HEK293 (cell line): ENCODE data around the gene HMGN3.

ENCODE experiments used
- CTCF ChIP-seq: fragments of 450-650 bp; formaldehyde crosslinking; IDR thresholded peaks from 2 replicates; pipeline ENCODE4 v1.5.1; 2016; ENCODE audit warnings: missing biosample characterization, missing genetic modification characterization
- TCF7L2 ChIP-seq: IDR thresholded peaks from 2 replicates; pipeline ENCODE4 v1.6.1; 2011; ENCODE audit warnings: low read depth, mild to moderate bottlenecking, inconsistent platforms, low read length, moderate library complexity, borderline replicate concordance
- YY1 ChIP-seq: fragments of 450-650 bp; formaldehyde crosslinking; IDR thresholded peaks from 2 replicates; pipeline ENCODE4 v1.5.1; 2018; ENCODE audit warnings: missing biosample characterization, missing genetic modification characterization
- ZBTB7A ChIP-seq: fragments of 450-650 bp; formaldehyde crosslinking; IDR thresholded peaks from 2 replicates; pipeline ENCODE4 v1.5.1; 2016; ENCODE audit warnings: low read depth, missing biosample characterization, missing genetic modification characterization
- ZNF174 ChIP-seq: fragments of 450-650 bp; formaldehyde crosslinking; IDR thresholded peaks from 2 replicates; pipeline ENCODE4 v1.5.0; 2017; ENCODE audit warnings: missing biosample characterization, mild to moderate bottlenecking, missing genetic modification characterization
- ZNF184 ChIP-seq: fragments of 450-650 bp; IDR thresholded peaks from 2 replicates; pipeline ENCODE4 v1.5.1; 2018; ENCODE audit warnings: missing biosample characterization, mild to moderate bottlenecking, missing genetic modification characterization
- ZNF449 ChIP-seq: fragments of 450-650 bp; formaldehyde crosslinking; IDR thresholded peaks from 2 replicates; pipeline ENCODE4 v1.5.1; 2017; ENCODE audit warnings: missing biosample characterization, mild to moderate bottlenecking, missing genetic modification characterization, moderate library complexity
- ZNF707 ChIP-seq: fragments of 450-650 bp; formaldehyde crosslinking; IDR thresholded peaks from 2 replicates; pipeline ENCODE4 v1.5.1; 2016; ENCODE audit warnings: missing biosample characterization, missing genetic modification characterization
- ZNF747 ChIP-seq: fragments of 450-650 bp; formaldehyde crosslinking; IDR thresholded peaks from 2 replicates; pipeline ENCODE4 v1.5.1; 2016; ENCODE audit warnings: missing biosample characterization, missing genetic modification characterization

GRCh38 chr6:79212859-79213258, 21.6 kb downstream of the HMGN3 start:
- TF ChIP-seq ZNF174 (tag by site-specific recombination) (no peak), TCF7L2 (no peak), YY1 (no peak), ZNF449 (tag by site-specific recombination) (no peak), CTCF (tag by site-specific recombination) (no peak), ZNF707 (tag by site-specific recombination) (no peak), ZNF747 (tag by site-specific recombination) (no peak), ZNF184 (tag by site-specific recombination) (no peak), ZBTB7A (no peak)
